ENCODE results near the gene SLC66A1. TPM values are rescaled to one million over a fixed set of nuclear protein-coding genes. Genes with fewer than 3 reads are reported as not detected.

Gene SLC66A1
- total and polyA plus RNA-seq, 9 of the 15 experiments (the other 6 are each of a cell fraction or from before 2014, with no cell fraction given) = 1.2 to 40.8 (median 18.6) TPM

GRCh38 chr1:19311931-19312781 lies at the start of gene SLC66A1, which contains the start of gene AKR7A2 (continued):
- TF ChIP-seq ZNF740 (CRISPR knock-in tag; IDR thresholded peaks at IDR 0.05) (peak; percentile 76), ZNF740 (tag; IDR thresholded peaks at IDR 0.05) (no peak; a peak in 1 of 4 replicates), TCF7L2 (IDR thresholded peaks at IDR 0.05; ENCODE audit: low read depth, low read length) (no peak), ZNF644 (tag; IDR thresholded peaks at IDR 0.05; ENCODE audit: low read depth) (no peak), RUNX1 (IDR thresholded peaks at IDR 0.05; ENCODE audit: low read depth) (no peak), ZNF79 (CRISPR knock-in tag; IDR thresholded peaks at IDR 0.05; ENCODE audit: low read depth) (no peak), AFF4 (CRISPR knock-in tag; IDR thresholded peaks at IDR 0.05) (no peak), C11orf30 (IDR thresholded peaks at IDR 0.05; ENCODE audit: low read depth) (peak; percentile 51; the same call in 1 of the 2 replicates), NKRF (IDR thresholded peaks at IDR 0.05; ENCODE audit: borderline replicate concordance) (peak; percentile 83; the same call in 1 of the 2 replicates), PHB2 (IDR thresholded peaks at IDR 0.05; ENCODE audit: low read depth) (no peak), SETDB1 (IDR thresholded peaks at IDR 0.05; ENCODE audit: low read length) (no peak), SIN3B (IDR thresholded peaks at IDR 0.05; ENCODE audit: low read depth) (peak; percentile 80), ZNF639 (CRISPR knock-in tag; conservative IDR thresholded peaks at IDR 0.05 in 1 of 2, IDR thresholded peaks at IDR 0.05 in 1 of 2) (peak in 1 of 2 experiments; percentile 84; a peak in 2 of 4 replicates), ZNF41 (CRISPR knock-in tag; conservative IDR thresholded peaks at IDR 0.05) (peak; percentile 52; the same call in 1 of the 2 replicates), ZNF778 (CRISPR knock-in tag; IDR thresholded peaks at IDR 0.05) (no peak), GTF2E2 (tag; IDR thresholded peaks at IDR 0.05) (no peak), TEAD2 (tag; IDR thresholded peaks at IDR 0.05) (no peak)

Measured in K562 (cell line).